IPS DF 6.9 (cell line): ENCODE data around the gene SDS.

ENCODE experiments used
- DNase-seq: peaks from one replicate; pipeline ENCODE4 v3.0.0-alpha.2; 2013; ENCODE audit warnings: low read depth, low spot score
- H3K27ac ChIP-seq: one replicate; pipeline ENCODE4 v1.5.1; 2013; ENCODE audit warnings: low read length, control low read depth
- H3K27me3 ChIP-seq: 2 replicates; pipeline ENCODE4 v1.6.1; 2013; ENCODE audit warnings: mild to moderate bottlenecking, low read length; ENCODE audit not compliant: control insufficient read depth, insufficient read depth
- H3K36me3 ChIP-seq: 2 replicates; pipeline ENCODE4 v1.6.1; 2013; ENCODE audit warnings: low read length; ENCODE audit not compliant: control insufficient read depth, insufficient read depth
- H3K4me1 ChIP-seq: 2 replicates; pipeline ENCODE4 v1.6.1; 2013; ENCODE audit warnings: low read length; ENCODE audit not compliant: control insufficient read depth, insufficient read depth
- H3K4me3 ChIP-seq: 2 replicates; pipeline ENCODE4 v1.5.1; 2013; ENCODE audit warnings: mild to moderate bottlenecking, low read length
- H3K9me3 ChIP-seq: 2 replicates; pipeline ENCODE4 v1.6.1; 2013; ENCODE audit warnings: low read length, inconsistent platforms; ENCODE audit not compliant: control insufficient read depth, insufficient read depth
- WGBS: extraction: QIAGEN DNeasy Blood & Tissue Kit; methylation state at CpG from one replicate; pipeline ENCODE4 v1.1.7; 2013; ENCODE audit warnings: mixed read lengths, missing lambda C conversion rate; ENCODE audit not compliant: insufficient read length, insufficient coverage; 5-methylcytosine and 5-hydroxymethylcytosine counted together

SDS gene

GRCh38 chr12:113347107-113347506 lies 56.6 kb downstream of the SDS start:
- DNase-seq, result no peak
- Histone ChIP-seq H3K4me1 (no peaks in the 10 kb centered on the region; the same call in 1 of the 2 replicates), H3K9me3 (no peaks in the 10 kb centered on the region), H3K27me3 (no peaks in the 10 kb centered on the region), H3K4me3 (no peak overlapping the region), H3K27ac (no peak overlapping the region), H3K36me3 (no peaks in the 10 kb centered on the region)
- 100% methylated on average over 1 of the region's 3 CpGs for WGBS

- Histone ChIP-seq H3K36me3 (no peaks in the 10 kb centered on the region), H3K9me3 (no peaks in the 10 kb centered on the region), H3K27ac (no peak overlapping the region), H3K4me3 (no peak overlapping the region), H3K4me1 (no peaks in the 10 kb centered on the region; the same call in 1 of the 2 replicates), H3K27me3 (no peaks in the 10 kb centered on the region)
- WGBS, result no CpG with 5 or more reads among the region's 5 CpGs
- no peak for DNase-seq
Measured at GRCh38 chr12:113346353-113346752, 57.3 kb downstream of the SDS start.

- no peaks in the 10 kb centered on the region for H3K9me3 ChIP-seq
- H3K36me3 ChIP-seq, result no peaks in the 10 kb centered on the region
- H3K27me3 ChIP-seq, result no peaks in the 10 kb centered on the region
- H3K27ac ChIP-seq, result no peak overlapping the region
- no CpG with 5 or more reads among the region's 6 CpGs for WGBS
- DNase-seq, result no peak
- H3K4me1 ChIP-seq, result no peaks in the 10 kb centered on the region; the same call in 1 of the 2 replicates
- H3K4me3 ChIP-seq, result no peak overlapping the region
Measured at GRCh38 chr12:113345318-113345717, 58.4 kb downstream of the SDS start.
